Measurements from ENCODE around the gene HAPLN2.
A peak's percentile ranks its signal among the peaks of the same experiment; 100 is the strongest.

HAPLN2 gene

GRCh38 chr1:156664767-156665411 lies 45.7 kb downstream of the HAPLN2 start:
- DNase-seq, result peak; percentile 78

DNA sequence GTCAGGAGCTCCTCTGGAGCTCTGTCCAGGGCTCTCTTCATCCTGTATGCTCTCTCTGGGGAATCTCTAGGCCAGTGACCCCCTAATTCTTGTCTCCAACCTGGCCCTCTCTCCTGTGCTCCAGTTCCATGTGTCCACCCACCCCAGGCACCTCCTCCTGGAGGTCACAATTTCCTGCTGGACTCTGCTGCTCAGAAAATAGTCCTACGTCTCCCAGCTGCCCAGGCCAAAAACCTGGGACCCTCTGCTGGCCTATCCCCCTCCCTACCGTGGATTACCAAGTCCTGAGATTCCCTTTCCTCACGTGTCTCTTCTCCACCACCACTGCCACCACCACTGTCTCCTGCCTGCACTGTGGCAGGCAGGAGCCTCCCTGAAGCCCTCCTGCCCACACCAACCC lies 46.3 kb downstream of the HAPLN2 start:
- DNase-seq, result no peak

- DNase-seq, result no peak
Observed at GRCh38 chr1:156666862-156667609, 47.8 kb downstream of the HAPLN2 start.

DNA sequence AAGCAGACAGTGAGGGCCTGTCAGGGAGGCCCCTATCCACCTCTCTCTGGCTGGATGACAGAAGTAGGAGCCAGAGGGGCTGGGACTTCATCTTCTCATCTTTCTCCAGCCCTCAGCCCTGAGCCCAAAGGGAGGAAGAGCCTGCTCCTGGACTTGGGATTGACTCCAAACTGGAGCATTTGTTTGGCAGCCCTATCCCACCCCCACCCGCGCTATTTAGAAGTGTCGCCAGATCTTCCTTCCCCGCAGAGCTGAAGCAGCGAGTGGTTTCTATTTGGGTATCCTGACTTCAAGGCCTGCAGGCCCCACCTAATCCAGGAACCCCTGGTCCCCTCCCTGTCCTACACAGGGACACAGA lies 48.4 kb downstream of the HAPLN2 start:
- no peak for DNase-seq

DNA sequence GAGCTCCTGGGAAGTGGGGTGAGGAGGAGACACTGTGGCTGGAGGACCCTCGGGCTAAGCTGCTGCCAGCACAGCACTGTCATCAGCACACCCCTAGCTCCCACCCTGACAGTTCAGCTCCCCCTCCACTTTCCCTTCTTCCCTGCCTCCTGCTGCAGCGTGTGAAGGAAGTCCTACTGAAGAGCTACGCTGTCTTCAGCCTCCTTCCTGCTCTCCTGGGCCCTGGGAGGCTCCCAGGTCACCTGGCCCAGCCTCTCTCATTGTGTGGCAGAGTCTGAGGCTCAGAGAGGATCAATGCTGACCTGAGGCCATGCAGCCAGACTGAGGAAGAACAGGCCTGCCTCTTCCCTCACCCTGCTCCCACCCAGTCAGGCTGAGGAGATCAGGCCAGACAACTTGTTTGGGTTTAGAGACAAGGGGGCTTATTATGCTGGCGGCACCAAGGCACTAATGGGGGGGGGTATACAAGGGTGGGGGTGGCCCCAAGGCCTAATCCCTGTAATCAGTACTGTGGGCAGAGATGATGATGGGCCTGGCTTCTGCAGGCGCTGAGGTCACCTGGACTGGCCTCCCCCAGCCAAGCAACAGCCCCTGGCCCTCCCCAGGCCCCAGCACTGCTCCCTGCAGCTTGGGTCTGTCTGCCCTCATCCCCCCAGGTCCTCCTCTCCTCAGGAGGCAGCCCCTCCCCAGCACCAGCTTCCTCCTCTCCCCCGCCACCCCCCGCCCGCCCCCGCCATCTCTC lies 48.9 kb downstream of the HAPLN2 start:
- no peak for DNase-seq

DNA sequence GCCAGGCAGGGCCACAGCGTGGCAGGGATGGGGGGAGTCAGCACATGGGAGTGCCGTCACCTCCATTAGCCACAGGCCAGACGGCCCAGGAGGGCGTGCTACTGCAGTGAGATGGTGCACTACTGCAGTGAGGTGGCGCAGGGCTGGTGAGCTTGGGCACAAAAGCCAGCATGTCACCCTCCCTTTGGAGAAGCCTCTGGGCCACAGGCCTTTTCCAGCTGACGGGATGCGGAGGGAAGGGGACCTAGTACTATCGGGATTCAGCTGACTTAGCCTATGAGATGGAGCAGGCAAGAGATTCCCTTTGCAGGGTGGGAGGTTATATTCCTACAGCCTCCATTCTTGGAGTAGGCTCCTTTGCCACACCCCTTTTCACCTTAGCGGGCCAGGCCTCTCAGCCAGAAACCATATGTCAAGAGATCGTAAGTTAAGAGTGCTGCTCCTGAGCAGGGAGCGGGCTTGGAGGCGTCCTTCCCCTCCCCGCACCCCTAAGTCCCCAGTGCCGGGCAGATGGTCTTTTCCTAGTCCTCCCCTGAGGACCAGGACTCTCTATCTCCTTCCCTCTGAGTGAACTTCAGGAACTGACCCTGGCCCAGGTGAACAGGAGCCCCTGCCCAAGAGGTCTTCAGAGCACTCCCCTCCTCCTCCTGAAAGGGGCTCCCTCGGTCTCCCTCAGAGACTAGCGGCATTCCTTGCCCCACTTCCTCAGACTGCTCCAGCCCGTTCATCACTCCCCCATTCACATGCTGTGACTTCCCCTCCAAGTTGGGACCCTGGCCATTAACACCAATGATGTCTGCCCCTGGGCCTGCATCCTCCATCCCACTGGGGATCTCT lies 49.8 kb downstream of the HAPLN2 start:
- no peak for DNase-seq

DNA sequence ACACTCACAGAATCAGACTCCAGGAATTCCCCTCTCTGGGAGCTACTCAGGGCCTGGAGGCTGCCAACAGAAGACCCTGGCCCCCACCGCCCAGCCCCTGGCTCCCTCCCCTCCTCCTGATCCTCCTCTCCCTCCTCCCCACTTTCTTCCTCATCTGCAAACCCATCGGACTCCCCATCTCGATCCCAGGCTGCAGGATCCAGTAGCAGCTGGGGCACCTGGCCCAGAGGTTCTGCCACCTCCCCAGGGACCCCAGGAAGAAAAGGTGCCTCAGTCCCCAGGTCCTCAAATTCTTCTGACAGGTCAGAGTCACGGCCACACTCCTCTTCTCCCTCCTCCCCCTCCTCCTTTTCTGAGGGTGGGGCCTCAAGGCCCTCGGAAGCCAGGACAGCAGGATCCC lies 50.6 kb downstream of the HAPLN2 start:
- DNase-seq, result no peak

- no peak for DNase-seq
Observed at GRCh38 chr1:156670359-156670758, 51.1 kb downstream of the HAPLN2 start.

- no peak for DNase-seq
Observed at GRCh38 chr1:156670791-156671190, 51.6 kb downstream of the HAPLN2 start.

DNA sequence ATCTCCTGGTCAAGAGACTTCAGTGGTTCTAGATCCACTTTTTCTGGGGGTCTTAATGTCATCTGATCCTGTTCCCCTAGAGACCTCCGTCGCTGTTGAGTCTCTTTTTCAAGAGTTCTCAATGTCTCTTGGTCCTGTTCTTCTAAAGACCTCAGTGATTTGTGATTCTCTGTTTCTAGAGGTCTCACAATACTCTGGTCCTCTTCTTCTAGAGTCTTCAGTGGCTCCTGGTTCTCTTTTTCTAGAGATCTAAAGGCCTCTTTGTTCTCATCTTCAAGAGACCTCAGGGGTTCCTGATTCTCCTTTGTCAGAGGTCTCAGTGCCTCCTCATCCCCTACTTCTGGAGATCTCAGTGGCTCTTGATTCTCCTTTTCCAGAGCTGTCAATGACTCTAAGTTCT lies 52.6 kb downstream of the HAPLN2 start:
- no peak for DNase-seq

- no peak for DNase-seq
Observed at GRCh38 chr1:156673387-156674121, 54.3 kb downstream of the HAPLN2 start.
